Peyer's patch (tissue), 4 donors: ENCODE measurements around the gene MAPK8IP1. TPM values are rescaled to one million over a fixed set of nuclear protein-coding genes. Genes with fewer than 3 reads are reported as not detected.

ENCODE experiments used
- DNase-seq, 3 donors: peaks; one replicate each; pipeline ENCODE4 v3.0.0-alpha.2; 2017 to 2019
- H3K27ac ChIP-seq, 4 donors: fragments of 200-600 bp; sonication (generic); one replicate each; pipeline ENCODE4 v1.5.1; 2016 to 2019
- H3K27me3 ChIP-seq, 2 donors: fragments of 200-600 bp; sonication (generic); one replicate each; pipeline ENCODE4 v1.5.1; 2019
- H3K36me3 ChIP-seq, 3 donors: fragments of 200-600 bp; sonication (generic); one replicate each; pipeline ENCODE4 v1.5.1; 2016 to 2019
- H3K4me1 ChIP-seq, 4 donors: fragments of 200-600 bp; sonication (generic); one replicate each; pipeline ENCODE4 v1.5.1; 2016 to 2019
- H3K4me3 ChIP-seq, 4 donors: fragments of 200-600 bp; sonication (generic); 1 replicate in 3 of 4; 2 replicates in 1 of 4; pipeline ENCODE4 v1.5.1; 2016 to 2019; ENCODE audit warnings: mild to moderate bottlenecking in 1 of 4
- H3K9me3 ChIP-seq, 4 donors: fragments of 200-600 bp; sonication (generic); one replicate each; pipeline ENCODE4 v1.5.1; 2016 to 2019; ENCODE audit warnings: mild to moderate bottlenecking in 1 of 4
- POLR2A ChIP-seq, 2 donors: fragments of 450-650 bp; IDR thresholded peaks; one replicate each; pipeline ENCODE4 v1.5.1; 2017; ENCODE audit warnings: antibody characterized with exemption in 2 of 2, mild to moderate bottlenecking in 2 of 2, moderate library complexity in 2 of 2
- total RNA-seq, 4 donors: library from RNA; depleted of rRNA; stranded (reverse); fragments of >200 nt; gene quantifications; one replicate each; pipeline ENCODE4 v1.1.0, GENCODE V29; 2016
- TF ChIP-seq, protein P1 (sequence below), 6 experiments: fragments of 450-650 bp in 4 of 6; fragments of 200-600 bp in 2 of 6; sonication (generic) in 1 of 6; IDR thresholded peaks; one replicate each; pipeline ENCODE4 v1.5.1; 2017 to 2019; ENCODE audit warnings: antibody characterized with exemption in 6 of 6, mild to moderate bottlenecking in 3 of 6, moderate library complexity in 1 of 6

The MAPK8IP1 gene
- total RNA-seq, 4 donors from 2014 or later = 1.1 to 17.3 (median 3.3) TPM

DNA sequence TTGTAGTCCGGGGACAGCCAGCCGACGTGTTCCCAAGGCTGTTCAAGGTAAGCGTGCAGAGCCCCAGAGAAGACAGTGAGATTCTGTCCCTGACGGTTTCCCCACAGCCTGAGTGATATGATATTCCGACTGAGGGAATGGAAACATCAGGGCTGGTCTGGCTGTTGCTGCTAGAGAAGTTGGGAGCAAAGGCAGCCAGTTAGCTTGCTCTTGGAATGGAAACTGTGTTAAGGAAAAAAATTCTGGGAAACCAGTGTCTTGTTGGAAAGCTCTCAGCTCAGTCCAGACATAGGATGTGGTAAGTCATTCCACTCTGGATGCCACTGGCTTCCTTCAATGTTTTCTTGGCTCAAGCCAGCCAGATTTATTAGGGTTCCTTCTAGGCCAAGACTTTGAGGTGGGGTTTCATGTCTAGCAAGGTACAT is 29.4 kb upstream of the MAPK8IP1 start:
- DNase-seq = no peak
- peaks cover 4 to 77% (median 8%) of the 10 kb centered on the region in 4 donors for H3K4me1 ChIP-seq
- H3K27me3 ChIP-seq = no peaks in the 10 kb centered on the region
- TF ChIP-seq POLR2A (IDR thresholded peaks at IDR 0.05) = no peak
- TF ChIP-seq, protein P1, sequence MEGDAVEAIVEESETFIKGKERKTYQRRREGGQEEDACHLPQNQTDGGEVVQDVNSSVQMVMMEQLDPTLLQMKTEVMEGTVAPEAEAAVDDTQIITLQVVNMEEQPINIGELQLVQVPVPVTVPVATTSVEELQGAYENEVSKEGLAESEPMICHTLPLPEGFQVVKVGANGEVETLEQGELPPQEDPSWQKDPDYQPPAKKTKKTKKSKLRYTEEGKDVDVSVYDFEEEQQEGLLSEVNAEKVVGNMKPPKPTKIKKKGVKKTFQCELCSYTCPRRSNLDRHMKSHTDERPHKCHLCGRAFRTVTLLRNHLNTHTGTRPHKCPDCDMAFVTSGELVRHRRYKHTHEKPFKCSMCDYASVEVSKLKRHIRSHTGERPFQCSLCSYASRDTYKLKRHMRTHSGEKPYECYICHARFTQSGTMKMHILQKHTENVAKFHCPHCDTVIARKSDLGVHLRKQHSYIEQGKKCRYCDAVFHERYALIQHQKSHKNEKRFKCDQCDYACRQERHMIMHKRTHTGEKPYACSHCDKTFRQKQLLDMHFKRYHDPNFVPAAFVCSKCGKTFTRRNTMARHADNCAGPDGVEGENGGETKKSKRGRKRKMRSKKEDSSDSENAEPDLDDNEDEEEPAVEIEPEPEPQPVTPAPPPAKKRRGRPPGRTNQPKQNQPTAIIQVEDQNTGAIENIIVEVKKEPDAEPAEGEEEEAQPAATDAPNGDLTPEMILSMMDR (IDR thresholded peaks at IDR 0.05) = no peak
- no peak overlapping the region for H3K4me3 ChIP-seq
- peak overlapping the region in 2 of 4 donors; percentile 45 to 76 for H3K27ac ChIP-seq
- H3K9me3 ChIP-seq = no peaks in the 10 kb centered on the region
- peaks cover 0 to 22% (median 0%) of the 10 kb centered on the region in 3 donors for H3K36me3 ChIP-seq

DNA sequence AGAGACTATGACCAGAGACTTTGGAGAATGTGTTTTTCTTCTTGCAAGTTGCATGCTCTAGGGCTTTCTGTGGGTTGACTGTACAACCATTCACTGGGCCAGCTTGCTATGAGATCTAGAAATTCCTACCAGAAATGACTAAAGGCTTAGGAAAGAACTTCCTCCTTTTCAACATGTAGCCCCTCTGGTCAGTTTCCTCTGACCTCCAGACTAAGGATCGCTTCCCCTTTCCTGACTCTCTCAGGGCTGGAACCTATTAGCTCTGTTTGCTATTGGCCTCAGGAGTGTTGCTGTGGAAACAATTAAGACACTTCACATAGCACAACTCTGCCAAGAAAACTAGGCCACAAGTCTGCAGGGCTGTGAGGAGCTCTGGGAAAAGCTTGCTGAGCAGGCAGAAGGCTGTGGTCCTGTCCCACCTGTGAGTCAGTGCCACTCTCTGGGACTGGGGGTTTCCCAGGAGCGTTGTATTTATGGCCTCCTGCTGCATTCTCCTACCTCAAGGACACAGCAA is 27.4 kb upstream of the MAPK8IP1 start:
- H3K4me3 ChIP-seq = no peak overlapping the region
- no peaks in the 10 kb centered on the region for H3K27me3 ChIP-seq
- TF ChIP-seq, protein P1 (IDR thresholded peaks at IDR 0.05) = no peak
- peak overlapping the region; percentile 27 to 80 (median 68) for H3K27ac ChIP-seq
- DNase-seq = no peak
- H3K9me3 ChIP-seq = no peaks in the 10 kb centered on the region
- peaks cover 4 to 63% (median 6%) of the 10 kb centered on the region in 4 donors for H3K4me1 ChIP-seq
- H3K36me3 ChIP-seq = peaks cover 0 to 42% (median 0%) of the 10 kb centered on the region in 3 donors

DNA sequence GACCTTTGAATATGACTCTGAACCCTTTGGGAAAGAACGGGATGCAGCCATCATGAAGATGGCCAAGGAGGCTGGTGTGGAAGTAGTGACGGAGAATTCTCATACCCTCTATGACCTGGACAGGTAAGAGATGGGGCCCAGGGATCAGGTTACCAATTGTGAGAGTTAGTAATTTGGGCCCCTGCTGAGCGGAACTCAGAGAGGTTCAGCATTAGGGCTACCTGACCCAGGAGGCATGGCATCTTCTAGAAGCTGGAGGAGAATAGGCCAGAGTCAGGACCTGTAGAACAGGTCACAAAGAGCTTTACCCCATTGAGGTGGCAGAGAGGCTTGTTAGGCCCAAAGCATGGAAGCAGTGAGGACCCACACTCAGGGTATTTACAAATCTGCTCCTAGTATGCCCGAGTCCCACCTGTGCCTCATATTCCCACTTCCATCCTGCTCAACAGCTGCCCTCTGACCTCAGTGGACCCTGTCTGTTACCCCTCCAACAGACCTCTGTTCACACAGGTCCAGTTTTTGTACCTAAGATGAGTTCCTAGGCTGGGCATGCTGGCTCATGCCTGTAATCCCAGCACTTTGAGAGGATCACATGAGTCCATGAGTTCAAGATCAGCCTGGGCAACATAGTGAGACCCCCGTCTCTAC is 26.6 kb upstream of the MAPK8IP1 start:
- Histone ChIP-seq H3K27me3 (no peaks in the 10 kb centered on the region), H3K4me3 (no peak overlapping the region), H3K4me1 (peaks cover 2 to 58% (median 6%) of the 10 kb centered on the region in 4 donors), H3K9me3 (no peaks in the 10 kb centered on the region), H3K36me3 (peaks cover 0 to 50% (median 0%) of the 10 kb centered on the region in 3 donors), H3K27ac (peak overlapping the region; percentile 27 to 80 (median 68))
- TF ChIP-seq, protein P1 (IDR thresholded peaks at IDR 0.05) = no peak
- TF ChIP-seq POLR2A (IDR thresholded peaks at IDR 0.05) = no peak
- no peak for DNase-seq

DNA sequence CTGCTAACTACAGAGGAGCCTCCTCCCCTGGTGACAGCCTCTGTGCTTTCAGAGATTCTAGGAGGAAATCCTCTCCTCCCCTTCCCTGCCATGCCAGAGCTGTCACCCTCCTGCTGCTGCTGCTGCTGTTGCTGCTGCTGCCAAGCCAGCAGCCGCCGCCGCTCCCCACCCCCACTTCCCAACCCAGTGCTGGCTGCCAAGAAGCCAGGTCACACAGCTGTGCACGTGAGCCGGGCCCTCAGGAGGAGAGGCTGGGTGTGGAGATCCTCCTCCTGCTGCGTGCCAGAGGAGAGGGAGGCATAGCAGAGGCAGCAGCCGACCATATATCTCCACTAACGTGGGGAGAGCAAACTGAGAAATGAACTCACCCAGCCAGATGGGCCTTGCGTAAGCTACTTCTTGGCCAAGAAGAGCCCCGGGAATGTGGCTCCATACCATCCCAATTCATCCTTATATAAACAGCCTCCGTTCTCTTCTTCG is 25.8 kb upstream of the MAPK8IP1 start:
- peak in 1 of 2 donors; percentile 43 for TF ChIP-seq POLR2A (IDR thresholded peaks at IDR 0.05)
- TF ChIP-seq, protein P1 (IDR thresholded peaks at IDR 0.05) = no peak
- H3K4me1 ChIP-seq = peaks cover 0 to 52% (median 6%) of the 10 kb centered on the region in 4 donors
- H3K27me3 ChIP-seq = no peaks in the 10 kb centered on the region
- H3K27ac ChIP-seq = peak overlapping the region; percentile 27 to 80 (median 68)
- peaks cover 0 to 59% (median 0%) of the 10 kb centered on the region in 3 donors for H3K36me3 ChIP-seq
- no peaks in the 10 kb centered on the region for H3K9me3 ChIP-seq
- H3K4me3 ChIP-seq = no peak overlapping the region
- DNase-seq = peak; percentile 37 to 95 (median 92)

DNA sequence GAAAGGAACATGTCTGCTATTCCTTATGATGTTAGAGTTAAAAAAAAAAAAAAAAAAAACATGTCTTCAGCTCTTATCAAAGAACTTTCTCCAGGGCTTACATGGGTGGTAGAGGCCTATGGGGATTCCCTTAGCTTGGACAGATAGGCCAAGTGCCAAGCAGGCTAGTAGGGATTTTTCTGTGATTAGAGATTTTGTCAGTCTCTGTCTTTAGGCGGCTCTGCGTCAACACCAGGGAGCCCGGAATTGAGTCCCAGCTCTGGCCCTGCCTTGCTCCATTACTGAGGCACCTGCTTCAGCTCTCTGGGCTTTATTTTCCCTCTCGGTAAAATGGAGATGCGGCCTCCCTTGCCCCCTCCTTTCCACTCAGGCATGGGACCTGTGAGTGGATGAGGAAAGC is 25.1 kb upstream of the MAPK8IP1 start:
- DNase-seq = no peak
- H3K9me3 ChIP-seq = no peaks in the 10 kb centered on the region
- TF ChIP-seq, protein P1 (IDR thresholded peaks at IDR 0.05) = no peak
- no peak for TF ChIP-seq POLR2A (IDR thresholded peaks at IDR 0.05)
- H3K27me3 ChIP-seq = no peaks in the 10 kb centered on the region
- H3K27ac ChIP-seq = peak overlapping the region in 3 of 4 donors; percentile 47 to 80 (median 76)
- H3K4me3 ChIP-seq = no peak overlapping the region
- peaks cover 0 to 65% (median 0%) of the 10 kb centered on the region in 3 donors for H3K36me3 ChIP-seq
- H3K4me1 ChIP-seq = peaks cover 0 to 46% (median 6%) of the 10 kb centered on the region in 4 donors
